ENCODE data around the gene MYCBP2.
"Not testable (repeated sequence)": the region's sequence is repeated elsewhere in the genome, so short reads cannot be mapped to it uniquely, and the experiment has no call there.

The MYCBP2 gene

GRCh38 chr13:77299587-77299986 lies 27.3 kb downstream of the MYCBP2 start:
- DNase-seq (ENCODE audit: low read depth) = no peak

- DNase-seq (ENCODE audit: low read depth) = no peak
Measured at GRCh38 chr13:77298426-77298825, 28.5 kb downstream of the MYCBP2 start.

GRCh38 chr13:77291774-77292173 lies 35.1 kb downstream of the MYCBP2 start:
- DNase-seq (ENCODE audit: low read depth) = no peak

GRCh38 chr13:77290342-77290741 lies 36.6 kb downstream of the MYCBP2 start:
- DNase-seq (ENCODE audit: low read depth) = no peak

- no peak for DNase-seq (ENCODE audit: low read depth)
Measured at GRCh38 chr13:77289851-77290250, 37.0 kb downstream of the MYCBP2 start.

GRCh38 chr13:77285632-77286031 lies 41.3 kb downstream of the MYCBP2 start:
- not testable (repeated sequence) for DNase-seq (ENCODE audit: low read depth)

- DNase-seq (ENCODE audit: low read depth) = no peak
Measured at GRCh38 chr13:77285098-77285497, 41.8 kb downstream of the MYCBP2 start.

GRCh38 chr13:77274126-77274525 lies 52.8 kb downstream of the MYCBP2 start:
- no peak for DNase-seq (ENCODE audit: low read depth)

GRCh38 chr13:77269141-77269540 lies 57.8 kb downstream of the MYCBP2 start:
- no peak for DNase-seq (ENCODE audit: low read depth)

GRCh38 chr13:77267362-77267761 lies 59.5 kb downstream of the MYCBP2 start:
- no peak for DNase-seq (ENCODE audit: low read depth)

GRCh38 chr13:77265336-77265735 lies 61.6 kb downstream of the MYCBP2 start:
- DNase-seq (ENCODE audit: low read depth) = no peak

- DNase-seq (ENCODE audit: low read depth) = no peak
Measured at GRCh38 chr13:77262198-77262597, 64.7 kb downstream of the MYCBP2 start.

- DNase-seq (ENCODE audit: low read depth) = no peak
Measured at GRCh38 chr13:77250975-77251374, 75.9 kb downstream of the MYCBP2 start.

- not testable (repeated sequence) for DNase-seq (ENCODE audit: low read depth)
Measured at GRCh38 chr13:77245224-77245623, 81.7 kb downstream of the MYCBP2 start.

GRCh38 chr13:77239312-77239711 lies 87.6 kb downstream of the MYCBP2 start:
- DNase-seq (ENCODE audit: low read depth) = no peak

- DNase-seq (ENCODE audit: low read depth) = no peak
Measured at GRCh38 chr13:77235456-77236022, 91.4 kb downstream of the MYCBP2 start.

- no peak for DNase-seq (ENCODE audit: low read depth)
Measured at GRCh38 chr13:77233159-77233558, 93.7 kb downstream of the MYCBP2 start.

GRCh38 chr13:77230560-77230959 lies 96.3 kb downstream of the MYCBP2 start:
- no peak for DNase-seq (ENCODE audit: low read depth)

- no peak for DNase-seq (ENCODE audit: low read depth)
Measured at GRCh38 chr13:77225946-77226345, 100.9 kb downstream of the MYCBP2 start.

GRCh38 chr13:77222909-77223308 lies 104.0 kb downstream of the MYCBP2 start:
- no peak for DNase-seq (ENCODE audit: low read depth)

- DNase-seq (ENCODE audit: low read depth) = no peak
Measured at GRCh38 chr13:77222000-77222690, 104.7 kb downstream of the MYCBP2 start.

GRCh38 chr13:77219401-77219800 lies 107.5 kb downstream of the MYCBP2 start:
- DNase-seq (ENCODE audit: low read depth) = no peak

- no peak for DNase-seq (ENCODE audit: low read depth)
Measured at GRCh38 chr13:77218274-77218673, 108.6 kb downstream of the MYCBP2 start.

- DNase-seq (ENCODE audit: low read depth) = no peak
Measured at GRCh38 chr13:77215543-77215942, 111.4 kb downstream of the MYCBP2 start.
